ENCODE results near the gene GTF2F1. TPM values are rescaled to one million over a fixed set of nuclear protein-coding genes. Genes with fewer than 3 reads are reported as not detected.

GTF2F1 gene
- total and polyA plus RNA-seq, 10 of the 15 experiments (the other 5 are each of a cell fraction or from before 2014, with no cell fraction given) = 4.5 to 61.7 (median 48.5) TPM

DNA sequence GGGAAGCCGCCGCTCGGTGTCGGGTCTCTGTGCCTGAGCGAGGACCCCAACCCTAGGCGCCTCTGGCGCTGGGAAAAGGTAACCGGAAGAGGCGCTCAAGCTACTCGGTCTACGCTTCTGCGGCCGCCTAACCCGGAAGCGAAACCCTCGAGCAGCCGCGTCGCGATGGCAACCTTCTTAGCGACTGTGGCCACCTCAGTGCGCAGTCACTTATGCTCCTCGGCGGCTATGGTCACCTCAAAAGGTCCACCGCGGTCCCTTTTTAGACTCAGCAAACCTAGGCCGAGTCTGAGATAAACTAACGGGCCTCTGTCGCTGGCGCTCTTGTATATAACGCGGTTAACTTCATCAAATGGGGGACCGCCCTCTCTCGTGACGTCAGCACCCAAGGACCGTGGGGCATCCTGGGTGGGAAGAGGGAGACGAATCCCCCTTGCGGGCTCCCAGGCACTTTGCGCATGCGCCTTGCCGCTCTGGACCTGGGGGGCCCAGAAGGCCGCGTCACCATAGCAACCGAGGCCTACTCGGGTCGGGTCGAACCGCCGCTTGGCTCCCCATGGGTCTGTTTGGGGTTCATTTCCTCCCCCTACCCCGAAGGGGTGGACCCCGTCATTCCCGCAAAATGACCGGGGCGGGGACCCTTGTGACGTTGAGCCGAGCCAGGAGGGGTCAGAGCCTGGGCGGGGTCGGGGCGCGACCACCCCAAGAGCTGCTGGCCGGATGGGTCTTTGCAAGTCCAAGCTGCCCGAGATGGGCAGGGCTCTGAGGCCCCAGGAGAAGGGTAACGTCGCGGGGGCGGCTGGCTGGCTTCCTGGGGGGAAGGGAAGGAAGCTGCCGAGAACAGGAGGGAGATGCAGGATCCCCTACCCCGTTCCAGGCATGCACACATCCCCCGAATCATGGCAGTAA is at the start of gene GTF2F1 (continued):
- TF ChIP-seq MYB (IDR thresholded peaks at IDR 0.05; ENCODE audit: borderline replicate concordance, low read depth, low read length) (no peak), CREB1 (IDR thresholded peaks at IDR 0.05; ENCODE audit: low read depth) (peak; percentile 85), SMAD5 (IDR thresholded peaks at IDR 0.05; ENCODE audit: low read depth) (no peak), POLR2AphosphoS5 (IDR thresholded peaks at IDR 0.05; ENCODE audit: low read length) (peak; percentile 69), PML (IDR thresholded peaks at IDR 0.05; ENCODE audit: low read length) (no peak), SUZ12 (IDR thresholded peaks at IDR 0.05; ENCODE audit: unreplicated experiment) (no peak), GABPA (IDR thresholded peaks at IDR 0.05; ENCODE audit: low read depth) (peak; percentile 90), POLR2AphosphoS2 (IDR thresholded peaks at IDR 0.05; ENCODE audit: low read depth, low read length) (0 out of 2 replicates have a peak, but pooled peaks have one; percentile 38), FOXM1 (IDR thresholded peaks at IDR 0.05; ENCODE audit: low read depth, low read length) (no peak), SMC3 (IDR thresholded peaks at IDR 0.05; ENCODE audit: borderline replicate concordance, low read length) (no peak), ESRRA (IDR thresholded peaks at IDR 0.05; ENCODE audit: low read length) (no peak), EP300 (IDR thresholded peaks at IDR 0.05; ENCODE audit: borderline replicate concordance in 1 of 2, control insufficient read depth in 1 of 2, low read depth in 2 of 2, low read length in 2 of 2) (peak in 1 of 2 experiments; percentile 38; a peak in 1 of 4 replicates), DPF2 (IDR thresholded peaks at IDR 0.05) (peak; percentile 67), CHD4 (IDR thresholded peaks at IDR 0.05) (no peak), ATF7 (IDR thresholded peaks at IDR 0.05; ENCODE audit: low read depth) (peak; percentile 88), LARP7 (IDR thresholded peaks at IDR 0.05) (peak; percentile 74), FOS (IDR thresholded peaks at IDR 0.05; ENCODE audit: borderline replicate concordance, extremely low read depth, insufficient read length) (no peak), RAD51 (IDR thresholded peaks at IDR 0.05) (no peak), EED (IDR thresholded peaks at IDR 0.05; ENCODE audit: low read depth) (peak; percentile 23; the same call in 1 of the 2 replicates), SIX5 (IDR thresholded peaks at IDR 0.05; ENCODE audit: low read depth, low read length, severe bottlenecking) (peak; percentile 9), CEBPB (IDR thresholded peaks at IDR 0.05; ENCODE audit: borderline replicate concordance in 1 of 2, low read depth in 2 of 2, low read length in 2 of 2) (no peak)
- TF ChIP-seq, protein P1, sequence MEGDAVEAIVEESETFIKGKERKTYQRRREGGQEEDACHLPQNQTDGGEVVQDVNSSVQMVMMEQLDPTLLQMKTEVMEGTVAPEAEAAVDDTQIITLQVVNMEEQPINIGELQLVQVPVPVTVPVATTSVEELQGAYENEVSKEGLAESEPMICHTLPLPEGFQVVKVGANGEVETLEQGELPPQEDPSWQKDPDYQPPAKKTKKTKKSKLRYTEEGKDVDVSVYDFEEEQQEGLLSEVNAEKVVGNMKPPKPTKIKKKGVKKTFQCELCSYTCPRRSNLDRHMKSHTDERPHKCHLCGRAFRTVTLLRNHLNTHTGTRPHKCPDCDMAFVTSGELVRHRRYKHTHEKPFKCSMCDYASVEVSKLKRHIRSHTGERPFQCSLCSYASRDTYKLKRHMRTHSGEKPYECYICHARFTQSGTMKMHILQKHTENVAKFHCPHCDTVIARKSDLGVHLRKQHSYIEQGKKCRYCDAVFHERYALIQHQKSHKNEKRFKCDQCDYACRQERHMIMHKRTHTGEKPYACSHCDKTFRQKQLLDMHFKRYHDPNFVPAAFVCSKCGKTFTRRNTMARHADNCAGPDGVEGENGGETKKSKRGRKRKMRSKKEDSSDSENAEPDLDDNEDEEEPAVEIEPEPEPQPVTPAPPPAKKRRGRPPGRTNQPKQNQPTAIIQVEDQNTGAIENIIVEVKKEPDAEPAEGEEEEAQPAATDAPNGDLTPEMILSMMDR (IDR thresholded peaks at IDR 0.05 in 2 of 3, conservative IDR thresholded peaks at IDR 0.05 in 1 of 3; ENCODE audit: control insufficient read depth in 2 of 3, extremely low read depth in 1 of 3, insufficient read depth in 1 of 3, low read depth in 3 of 3, low read length in 3 of 3) = peak in 2 of 3 experiments; percentile 23 to 28; a peak in 2 of 6 replicates
- TF ChIP-seq, protein P2, sequence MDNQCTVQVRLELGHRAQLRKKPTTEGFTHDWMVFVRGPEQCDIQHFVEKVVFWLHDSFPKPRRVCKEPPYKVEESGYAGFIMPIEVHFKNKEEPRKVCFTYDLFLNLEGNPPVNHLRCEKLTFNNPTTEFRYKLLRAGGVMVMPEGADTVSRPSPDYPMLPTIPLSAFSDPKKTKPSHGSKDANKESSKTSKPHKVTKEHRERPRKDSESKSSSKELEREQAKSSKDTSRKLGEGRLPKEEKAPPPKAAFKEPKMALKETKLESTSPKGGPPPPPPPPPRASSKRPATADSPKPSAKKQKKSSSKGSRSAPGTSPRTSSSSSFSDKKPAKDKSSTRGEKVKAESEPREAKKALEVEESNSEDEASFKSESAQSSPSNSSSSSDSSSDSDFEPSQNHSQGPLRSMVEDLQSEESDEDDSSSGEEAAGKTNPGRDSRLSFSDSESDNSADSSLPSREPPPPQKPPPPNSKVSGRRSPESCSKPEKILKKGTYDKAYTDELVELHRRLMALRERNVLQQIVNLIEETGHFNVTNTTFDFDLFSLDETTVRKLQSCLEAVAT (IDR thresholded peaks at IDR 0.05) = 0 out of 2 replicates have a peak, but pooled peaks have one; percentile 27
- TF ChIP-seq, protein P3, sequence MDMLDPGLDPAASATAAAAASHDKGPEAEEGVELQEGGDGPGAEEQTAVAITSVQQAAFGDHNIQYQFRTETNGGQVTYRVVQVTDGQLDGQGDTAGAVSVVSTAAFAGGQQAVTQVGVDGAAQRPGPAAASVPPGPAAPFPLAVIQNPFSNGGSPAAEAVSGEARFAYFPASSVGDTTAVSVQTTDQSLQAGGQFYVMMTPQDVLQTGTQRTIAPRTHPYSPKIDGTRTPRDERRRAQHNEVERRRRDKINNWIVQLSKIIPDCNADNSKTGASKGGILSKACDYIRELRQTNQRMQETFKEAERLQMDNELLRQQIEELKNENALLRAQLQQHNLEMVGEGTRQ (IDR thresholded peaks at IDR 0.05; ENCODE audit: borderline replicate concordance, low read depth, low read length) = no peak
- TF ChIP-seq, protein P4, sequence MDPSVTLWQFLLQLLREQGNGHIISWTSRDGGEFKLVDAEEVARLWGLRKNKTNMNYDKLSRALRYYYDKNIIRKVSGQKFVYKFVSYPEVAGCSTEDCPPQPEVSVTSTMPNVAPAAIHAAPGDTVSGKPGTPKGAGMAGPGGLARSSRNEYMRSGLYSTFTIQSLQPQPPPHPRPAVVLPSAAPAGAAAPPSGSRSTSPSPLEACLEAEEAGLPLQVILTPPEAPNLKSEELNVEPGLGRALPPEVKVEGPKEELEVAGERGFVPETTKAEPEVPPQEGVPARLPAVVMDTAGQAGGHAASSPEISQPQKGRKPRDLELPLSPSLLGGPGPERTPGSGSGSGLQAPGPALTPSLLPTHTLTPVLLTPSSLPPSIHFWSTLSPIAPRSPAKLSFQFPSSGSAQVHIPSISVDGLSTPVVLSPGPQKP (IDR thresholded peaks at IDR 0.05; ENCODE audit: low read depth, low read length) = no peak
